Ovary (tissue), 9 donors: ENCODE measurements around the gene TAB2. TPM values are rescaled to one million over a fixed set of nuclear protein-coding genes. Genes with fewer than 3 reads are reported as not detected.

Experiments used
- DNase-seq, 5 donors: peaks; one replicate each; pipeline ENCODE4 v3.0.0-alpha.2; 2019 to 2020
- H3K27ac ChIP-seq, 2 donors: fragments of 200-600 bp; one replicate each; pipeline versions ENCODE4 v1.5.1 to v1.8.0; 2019 to 2022
- H3K27me3 ChIP-seq: fragments of 200-600 bp; one replicate; pipeline ENCODE4 v1.8.0; 2022
- H3K36me3 ChIP-seq: fragments of 200-600 bp; sonication (generic); one replicate; pipeline ENCODE4 v1.5.1; 2019
- H3K4me1 ChIP-seq: one replicate; pipeline ENCODE4 v1.8.1; 2013; ENCODE audit warnings: mild to moderate bottlenecking, moderate library complexity; ENCODE audit not compliant: insufficient read depth
- H3K4me3 ChIP-seq: fragments of 200-600 bp; sonication (generic); one replicate; pipeline ENCODE4 v1.5.1; 2017
- H3K9me3 ChIP-seq, 2 donors: fragments of 200-600 bp in 1 of 2; sonication (generic) in 1 of 2; one replicate each; pipeline versions ENCODE4 v1.5.1 to v1.8.1; 2013 to 2019; ENCODE audit warnings: mild to moderate bottlenecking in 1 of 2, moderate library complexity in 1 of 2
- EP300 ChIP-seq: sonication (generic); formaldehyde crosslinking; IDR thresholded peaks from one replicate; pipeline ENCODE4 v1.6.1; 2017; ENCODE audit warnings: antibody characterized with exemption
- POLR2A ChIP-seq: fragments of 450-650 bp; IDR thresholded peaks from one replicate; pipeline ENCODE4 v1.6.1; 2017; ENCODE audit warnings: antibody characterized with exemption, mild to moderate bottlenecking, moderate library complexity
- WGBS, 3 donors: extraction: QIAGEN DNeasy Blood & Tissue Kit in 1 of 3; methylation state at CpG; one replicate each; pipeline versions ENCODE4 v1.1.5 to v1.1.7; 2013 to 2017; 5-methylcytosine and 5-hydroxymethylcytosine counted together
- intact Hi-C, 4 donors: fragments of 100-400 bp; cut with DNase I; formaldehyde crosslinking; loops; one replicate each; pipeline versions ENCODE4 v1.11.0 to v1.15.1; 2022 to 2023
- polyA plus RNA-seq, 2 donors: library from polyadenylated mRNA; stranded (reverse); fragments of 200-250 nt in 1 of 2; fragments of 350-450 nt in 1 of 2; fragmentation: Illumina TruSeq in 1 of 2; extraction: RNeasy Lipid Tissue Mini Kit (QIAGEN cat#74804) in 1 of 2; gene quantifications; one replicate each; pipeline ENCODE4 v1.2.3, GENCODE V29; 2013 to 2014
- total RNA-seq, 7 donors: library from RNA; depleted of rRNA in 2 of 7; stranded (reverse); fragments of >200 nt in 2 of 7; fragmentation: NEBNext Ultra II Directional in 3 of 7; extraction: Animal tissue kit (Norgen Biotek cat#: 25700) in 3 of 7; gene quantifications; one replicate each; pipeline versions ENCODE4 v1.1.0 to v1.2.4, GENCODE V29; 2016 to 2023
- TF ChIP-seq, protein P1 (sequence below), 3 donors: fragments of 450-650 bp in 2 of 3; fragments of 200-600 bp in 1 of 3; IDR thresholded peaks; one replicate each; pipeline versions ENCODE4 v1.5.1 to v1.8.0; 2016 to 2022; ENCODE audit warnings: antibody characterized with exemption in 3 of 3, mild to moderate bottlenecking in 1 of 3
- donor health status: DM: no; HTN: no; CAD: no; lungs with moderate emphysema.
- donor health status: DM: no; HTN: no; CAD: no.
- donor health status: Bipolar disorder and iron deficiency.
- donor health status: DM: yes; HTN: yes; CAD: no.
- donor health status: DM: no; HTN: no; CAD: no.
- donor health status: DM: yes; HTN: yes; CAD: no.

The TAB2 gene
- total and polyA plus RNA-seq, 9 donors = 39.6 to 75.9 (median 62.6) TPM

DNA sequence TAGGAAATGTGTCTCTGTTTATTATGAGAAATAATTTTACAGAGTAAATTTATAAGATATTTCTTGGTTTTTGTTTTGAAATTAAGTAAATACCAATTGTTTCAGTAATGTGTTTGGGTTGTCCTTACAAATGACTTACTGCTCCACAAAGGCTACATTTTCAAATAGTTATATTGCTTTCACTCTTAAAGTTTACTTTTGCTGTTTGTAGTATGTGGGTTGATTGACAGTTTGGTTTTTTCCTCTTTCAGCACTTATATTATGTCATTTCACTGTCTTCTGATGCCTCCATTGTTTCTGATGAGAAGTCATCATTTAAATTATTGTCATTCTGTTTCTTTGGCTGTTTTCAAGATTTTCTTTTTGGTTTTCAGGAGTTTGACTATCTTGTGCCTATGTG is 47.7 kb downstream of the TAB2 start:
- Histone ChIP-seq H3K4me1 (peaks cover 3% of the 10 kb centered on the region), H3K9me3 (no peaks in the 10 kb centered on the region), H3K27me3 (no peaks in the 10 kb centered on the region), H3K27ac (no peak overlapping the region), H3K36me3 (no peaks in the 10 kb centered on the region), H3K4me3 (no peak overlapping the region)
- TF ChIP-seq, protein P1, sequence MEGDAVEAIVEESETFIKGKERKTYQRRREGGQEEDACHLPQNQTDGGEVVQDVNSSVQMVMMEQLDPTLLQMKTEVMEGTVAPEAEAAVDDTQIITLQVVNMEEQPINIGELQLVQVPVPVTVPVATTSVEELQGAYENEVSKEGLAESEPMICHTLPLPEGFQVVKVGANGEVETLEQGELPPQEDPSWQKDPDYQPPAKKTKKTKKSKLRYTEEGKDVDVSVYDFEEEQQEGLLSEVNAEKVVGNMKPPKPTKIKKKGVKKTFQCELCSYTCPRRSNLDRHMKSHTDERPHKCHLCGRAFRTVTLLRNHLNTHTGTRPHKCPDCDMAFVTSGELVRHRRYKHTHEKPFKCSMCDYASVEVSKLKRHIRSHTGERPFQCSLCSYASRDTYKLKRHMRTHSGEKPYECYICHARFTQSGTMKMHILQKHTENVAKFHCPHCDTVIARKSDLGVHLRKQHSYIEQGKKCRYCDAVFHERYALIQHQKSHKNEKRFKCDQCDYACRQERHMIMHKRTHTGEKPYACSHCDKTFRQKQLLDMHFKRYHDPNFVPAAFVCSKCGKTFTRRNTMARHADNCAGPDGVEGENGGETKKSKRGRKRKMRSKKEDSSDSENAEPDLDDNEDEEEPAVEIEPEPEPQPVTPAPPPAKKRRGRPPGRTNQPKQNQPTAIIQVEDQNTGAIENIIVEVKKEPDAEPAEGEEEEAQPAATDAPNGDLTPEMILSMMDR (IDR thresholded peaks at IDR 0.05) = no peak
- TF ChIP-seq POLR2A (no peak), EP300 (no peak)
- no peak for DNase-seq
- intact Hi-C loops = no loop called here

GRCh38 chr6:149366267-149366921 is 48.9 kb downstream of the TAB2 start:
- Histone ChIP-seq H3K36me3 (no peaks in the 10 kb centered on the region), H3K27ac (no peak overlapping the region), H3K4me3 (no peak overlapping the region), H3K4me1 (peaks cover 3% of the 10 kb centered on the region), H3K27me3 (no peaks in the 10 kb centered on the region), H3K9me3 (no peaks in the 10 kb centered on the region)
- TF ChIP-seq, protein P1 (IDR thresholded peaks at IDR 0.05) = no peak
- TF ChIP-seq POLR2A (no peak), EP300 (no peak)
- WGBS, 3 donors = 63 to 81% (median 70%) methylated on average over 4 of the region's 4 CpGs
- intact Hi-C loops = no loop called here
- DNase-seq = no peak

DNA sequence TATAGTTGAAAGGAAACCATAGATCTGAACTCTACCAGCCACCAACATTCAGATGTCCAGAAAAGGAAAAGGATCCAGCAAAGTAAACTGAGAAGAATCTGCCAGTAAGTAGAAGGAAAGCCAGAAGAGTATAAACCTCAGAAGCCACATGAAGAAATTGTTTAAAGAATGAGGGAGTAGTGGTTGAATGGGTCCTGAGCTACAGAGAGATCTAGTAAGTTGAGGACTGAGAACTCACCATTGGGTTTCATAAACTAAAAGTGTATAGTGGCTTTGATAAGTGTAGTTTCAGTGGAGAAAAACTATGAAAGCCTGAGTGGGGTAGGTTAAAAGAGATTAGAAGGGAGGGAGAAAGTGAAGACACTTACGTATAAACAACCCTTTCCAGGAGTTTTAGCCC is 50.6 kb downstream of the TAB2 start:
- H3K27me3 ChIP-seq = no peaks in the 10 kb centered on the region
- no peaks in the 10 kb centered on the region for H3K9me3 ChIP-seq
- WGBS, 3 donors = 77 to 93% (median 91%) methylated on average over 1 of the region's 1 CpG
- TF ChIP-seq EP300 = no peak
- TF ChIP-seq POLR2A = no peak
- TF ChIP-seq, protein P1 (IDR thresholded peaks at IDR 0.05) = no peak
- intact Hi-C loops = no loop called here
- H3K27ac ChIP-seq = no peak overlapping the region
- no peak overlapping the region for H3K4me3 ChIP-seq
- peaks cover 3% of the 10 kb centered on the region for H3K4me1 ChIP-seq
- no peak for DNase-seq
- H3K36me3 ChIP-seq = no peaks in the 10 kb centered on the region

DNA sequence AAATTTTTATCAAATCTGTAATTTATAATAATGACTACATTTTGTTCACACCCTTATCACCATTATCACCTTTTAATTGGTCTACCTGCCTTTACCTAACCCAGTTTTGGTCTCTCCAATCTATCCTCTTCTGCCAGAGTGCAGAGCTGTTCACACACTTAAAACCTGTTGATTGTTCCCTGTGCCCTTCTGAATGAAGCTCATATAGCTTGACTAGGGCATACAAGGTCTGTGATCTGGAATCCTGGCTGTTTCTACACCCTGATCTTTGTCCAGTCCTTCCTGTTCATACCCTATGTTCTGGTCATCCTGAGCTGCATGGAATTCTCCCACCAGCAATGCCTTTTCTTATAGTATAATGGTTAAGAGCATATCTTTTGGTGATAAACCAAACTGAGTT is 53.6 kb downstream of the TAB2 start:
- Histone ChIP-seq H3K9me3 (no peaks in the 10 kb centered on the region), H3K4me3 (no peak overlapping the region), H3K36me3 (no peaks in the 10 kb centered on the region), H3K4me1 (peaks cover 2% of the 10 kb centered on the region), H3K27ac (no peak overlapping the region), H3K27me3 (no peaks in the 10 kb centered on the region)
- TF ChIP-seq, protein P1 (IDR thresholded peaks at IDR 0.05) = no peak
- TF ChIP-seq POLR2A (no peak), EP300 (no peak)
- intact Hi-C loops = no loop called here
- no peak for DNase-seq
